ENCODE results near the gene MRPS11.
A peak's percentile ranks its signal among the peaks of the same experiment; 100 is the strongest.
"Not testable (repeated sequence)": the region's sequence is repeated elsewhere in the genome, so short reads cannot be mapped to it uniquely, and the experiment has no call there.

MRPS11 gene

GRCh38 chr15:88454867-88455810, 12.4 kb upstream of the MRPS11 start:
- no peak overlapping the region for H3K9ac ChIP-seq (ENCODE audit: low read length in 2 of 2)
- no peaks in the 10 kb centered on the region for H3K9me3 ChIP-seq (ENCODE audit: control insufficient read depth in 2 of 2, low read length in 2 of 2)
- H3K27me3 ChIP-seq (ENCODE audit: control insufficient read depth in 1 of 2, insufficient read depth in 2 of 2, low read length in 2 of 2), result no peaks in the 10 kb centered on the region
- peaks cover 18 to 30% of the 10 kb centered on the region in 2 donors for H3K36me3 ChIP-seq (ENCODE audit: control insufficient read depth in 2 of 2, insufficient read depth in 2 of 2, low read length in 2 of 2)
- H3K27ac ChIP-seq (ENCODE audit: low read length), result no peak overlapping the region
- H3K4me3 ChIP-seq (ENCODE audit: low read length in 2 of 2), result peak overlapping the region in 1 of 2 donors; percentile 29
- H3K4me1 ChIP-seq (ENCODE audit: control insufficient read depth, insufficient read depth, low read length), result peaks cover 9% of the 10 kb centered on the region

GRCh38 chr15:88456733-88457132, 10.8 kb upstream of the MRPS11 start:
- no peak overlapping the region for H3K27ac ChIP-seq (ENCODE audit: low read length)
- peaks cover 20 to 35% of the 10 kb centered on the region in 2 donors for H3K36me3 ChIP-seq (ENCODE audit: control insufficient read depth in 2 of 2, insufficient read depth in 2 of 2, low read length in 2 of 2)

GRCh38 chr15:88463870-88464532, 3.5 kb upstream of the MRPS11 start:
- Histone ChIP-seq H3K9me3 (ENCODE audit: control insufficient read depth in 2 of 2, low read length in 2 of 2) (no peaks in the 10 kb centered on the region), H3K9ac (ENCODE audit: low read length in 2 of 2) (no peak overlapping the region), H3K4me3 (ENCODE audit: low read length in 2 of 2) (no peak overlapping the region), H3K27ac (ENCODE audit: low read length) (no peak overlapping the region), H3K36me3 (ENCODE audit: control insufficient read depth in 2 of 2, insufficient read depth in 2 of 2, low read length in 2 of 2) (peaks cover 27 to 42% of the 10 kb centered on the region in 2 donors), H3K27me3 (ENCODE audit: control insufficient read depth in 1 of 2, insufficient read depth in 2 of 2, low read length in 2 of 2) (no peaks in the 10 kb centered on the region), H3K4me1 (ENCODE audit: control insufficient read depth, insufficient read depth, low read length) (peaks cover 22% of the 10 kb centered on the region)

More at GRCh38 chr15:88456733-88457132, 10.8 kb upstream of the MRPS11 start:
- no peaks in the 10 kb centered on the region for H3K27me3 ChIP-seq (ENCODE audit: control insufficient read depth in 1 of 2, insufficient read depth in 2 of 2, low read length in 2 of 2)
- no peak overlapping the region for H3K9ac ChIP-seq (ENCODE audit: low read length in 2 of 2)
- H3K4me1 ChIP-seq (ENCODE audit: control insufficient read depth, insufficient read depth, low read length), result peaks cover 9% of the 10 kb centered on the region
- H3K9me3 ChIP-seq (ENCODE audit: control insufficient read depth in 2 of 2, low read length in 2 of 2), result no peaks in the 10 kb centered on the region
- H3K4me3 ChIP-seq (ENCODE audit: low read length in 2 of 2), result no peak overlapping the region

- no peak overlapping the region for H3K27ac ChIP-seq (ENCODE audit: low read length)
- H3K4me3 ChIP-seq (ENCODE audit: low read length in 2 of 2), result peak overlapping the region; percentile 95 to 99
- peaks cover 19 to 27% of the 10 kb centered on the region in 2 donors for H3K36me3 ChIP-seq (ENCODE audit: control insufficient read depth in 2 of 2, insufficient read depth in 2 of 2, low read length in 2 of 2)
- H3K9me3 ChIP-seq (ENCODE audit: control insufficient read depth in 2 of 2, low read length in 2 of 2), result no peaks in the 10 kb centered on the region
- H3K9ac ChIP-seq (ENCODE audit: low read length in 2 of 2), result no peak overlapping the region
- no peaks in the 10 kb centered on the region for H3K27me3 ChIP-seq (ENCODE audit: control insufficient read depth in 1 of 2, insufficient read depth in 2 of 2, low read length in 2 of 2)
- peaks cover 25% of the 10 kb centered on the region for H3K4me1 ChIP-seq (ENCODE audit: control insufficient read depth, insufficient read depth, low read length)
These were observed 1.8 kb upstream of the MRPS11 start for GRCh38 chr15:88465633-88466224.

- H3K9ac ChIP-seq (ENCODE audit: low read length in 2 of 2), result peak overlapping the region; percentile 83 to 97
- no peaks in the 10 kb centered on the region for H3K27me3 ChIP-seq (ENCODE audit: control insufficient read depth in 1 of 2, insufficient read depth in 2 of 2, low read length in 2 of 2)
- H3K4me1 ChIP-seq (ENCODE audit: control insufficient read depth, insufficient read depth, low read length), result peaks cover 25% of the 10 kb centered on the region
- peak overlapping the region; percentile 95 to 99 for H3K4me3 ChIP-seq (ENCODE audit: low read length in 2 of 2)
- peak overlapping the region; percentile 84 for H3K27ac ChIP-seq (ENCODE audit: low read length)
- peaks cover 16 to 22% of the 10 kb centered on the region in 2 donors for H3K36me3 ChIP-seq (ENCODE audit: control insufficient read depth in 2 of 2, insufficient read depth in 2 of 2, low read length in 2 of 2)
- H3K9me3 ChIP-seq (ENCODE audit: control insufficient read depth in 2 of 2, low read length in 2 of 2), result no peaks in the 10 kb centered on the region
These were observed 524 bp downstream of the MRPS11 start for GRCh38 chr15:88467935-88468528.

GRCh38 chr15:88468721-88469120, 1.2 kb downstream of the MRPS11 start:
- H3K9ac ChIP-seq (ENCODE audit: low read length in 2 of 2); H3K9me3 ChIP-seq (ENCODE audit: control insufficient read depth in 2 of 2, low read length in 2 of 2); H3K27me3 ChIP-seq (ENCODE audit: control insufficient read depth in 1 of 2, insufficient read depth in 2 of 2, low read length in 2 of 2); H3K27ac ChIP-seq (ENCODE audit: low read length): not testable (repeated sequence)
- H3K4me3 ChIP-seq (ENCODE audit: low read length in 2 of 2), result peak overlapping the region; percentile 95 to 99
- H3K36me3 ChIP-seq (ENCODE audit: control insufficient read depth in 2 of 2, insufficient read depth in 2 of 2, low read length in 2 of 2), result peaks cover 14 to 18% of the 10 kb centered on the region in 2 donors
- H3K4me1 ChIP-seq (ENCODE audit: control insufficient read depth, insufficient read depth, low read length), result peaks cover 25% of the 10 kb centered on the region

- peaks cover 9 to 14% of the 10 kb centered on the region in 2 donors for H3K36me3 ChIP-seq (ENCODE audit: control insufficient read depth in 2 of 2, insufficient read depth in 2 of 2, low read length in 2 of 2)
- H3K9me3 ChIP-seq (ENCODE audit: control insufficient read depth in 2 of 2, low read length in 2 of 2), result no peaks in the 10 kb centered on the region
- H3K27ac ChIP-seq (ENCODE audit: low read length), result no peak overlapping the region
- no peaks in the 10 kb centered on the region for H3K27me3 ChIP-seq (ENCODE audit: control insufficient read depth in 1 of 2, insufficient read depth in 2 of 2, low read length in 2 of 2)
- no peak overlapping the region for H3K9ac ChIP-seq (ENCODE audit: low read length in 2 of 2)
- H3K4me1 ChIP-seq (ENCODE audit: control insufficient read depth, insufficient read depth, low read length), result peaks cover 25% of the 10 kb centered on the region
- no peak overlapping the region for H3K4me3 ChIP-seq (ENCODE audit: low read length in 2 of 2)
These were observed 1.8 kb downstream of the MRPS11 start for GRCh38 chr15:88469321-88469720.

- no peak overlapping the region for H3K4me3 ChIP-seq (ENCODE audit: low read length in 2 of 2)
- H3K27ac ChIP-seq (ENCODE audit: low read length), result no peak overlapping the region
- H3K9me3 ChIP-seq (ENCODE audit: control insufficient read depth in 2 of 2, low read length in 2 of 2), result no peaks in the 10 kb centered on the region
- H3K4me1 ChIP-seq (ENCODE audit: control insufficient read depth, insufficient read depth, low read length), result peaks cover 23% of the 10 kb centered on the region
- no peaks in the 10 kb centered on the region for H3K27me3 ChIP-seq (ENCODE audit: control insufficient read depth in 1 of 2, insufficient read depth in 2 of 2, low read length in 2 of 2)
- peaks cover 5 to 14% of the 10 kb centered on the region in 2 donors for H3K36me3 ChIP-seq (ENCODE audit: control insufficient read depth in 2 of 2, insufficient read depth in 2 of 2, low read length in 2 of 2)
- no peak overlapping the region for H3K9ac ChIP-seq (ENCODE audit: low read length in 2 of 2)
These were observed 3.3 kb downstream of the MRPS11 start for GRCh38 chr15:88470625-88471372.

- Histone ChIP-seq H3K4me1 (ENCODE audit: control insufficient read depth, insufficient read depth, low read length) (peaks cover 18% of the 10 kb centered on the region), H3K4me3 (ENCODE audit: low read length in 2 of 2) (no peak overlapping the region), H3K9ac (ENCODE audit: low read length in 2 of 2) (no peak overlapping the region), H3K27ac (ENCODE audit: low read length) (no peak overlapping the region), H3K36me3 (ENCODE audit: control insufficient read depth in 2 of 2, insufficient read depth in 2 of 2, low read length in 2 of 2) (peaks cover 8 to 20% of the 10 kb centered on the region in 2 donors), H3K27me3 (ENCODE audit: control insufficient read depth in 1 of 2, insufficient read depth in 2 of 2, low read length in 2 of 2) (no peaks in the 10 kb centered on the region), H3K9me3 (ENCODE audit: control insufficient read depth in 2 of 2, low read length in 2 of 2) (no peaks in the 10 kb centered on the region)
These were observed 4.7 kb downstream of the MRPS11 start for GRCh38 chr15:88472225-88472624.
